Suprapubic skin (tissue), 4 donors: ENCODE data around the gene ACAA2. TPM values are rescaled to one million over a fixed set of nuclear protein-coding genes. Genes with fewer than 3 reads are reported as not detected.

Experiments
- DNase-seq, 2 donors: peaks; one replicate each; pipeline ENCODE4 v3.0.0-alpha.2; 2019; ENCODE audit warnings: low spot score in 2 of 2
- H3K27ac ChIP-seq: fragments of 200-600 bp; sonication (generic); one replicate; pipeline ENCODE4 v1.5.1; 2019
- H3K27me3 ChIP-seq: fragments of 200-600 bp; sonication (generic); one replicate; pipeline ENCODE4 v1.5.1; 2019
- H3K36me3 ChIP-seq: fragments of 200-600 bp; sonication (generic); one replicate; pipeline ENCODE4 v1.5.1; 2019
- H3K4me1 ChIP-seq: fragments of 200-600 bp; sonication (generic); one replicate; pipeline ENCODE4 v1.5.1; 2019
- H3K4me3 ChIP-seq: fragments of 200-600 bp; sonication (generic); one replicate; pipeline ENCODE4 v1.5.1; 2019; ENCODE audit warnings: mild to moderate bottlenecking
- H3K9me3 ChIP-seq: fragments of 200-600 bp; sonication (generic); one replicate; pipeline ENCODE4 v1.5.1; 2019
- EP300 ChIP-seq: sonication (generic); formaldehyde crosslinking; IDR thresholded peaks from one replicate; pipeline ENCODE4 v1.6.1; 2017; ENCODE audit warnings: antibody characterized with exemption
- POLR2A ChIP-seq, 2 donors: fragments of 450-650 bp; IDR thresholded peaks; one replicate each; pipeline ENCODE4 v1.6.1; 2017; ENCODE audit warnings: antibody characterized with exemption in 2 of 2, mild to moderate bottlenecking in 2 of 2, moderate library complexity in 2 of 2
- POLR2AphosphoS5 ChIP-seq, 3 donors: sonication (generic); formaldehyde crosslinking; IDR thresholded peaks; one replicate each; pipeline ENCODE4 v1.6.1; 2017; ENCODE audit warnings: antibody characterized with exemption in 3 of 3
- WGBS: methylation state at CpG from one replicate; pipeline ENCODE4 v1.1.5; 2018; 5-methylcytosine and 5-hydroxymethylcytosine counted together
- total RNA-seq, 4 donors: library from RNA; depleted of rRNA; stranded (reverse); fragments of >200 nt; gene quantifications; one replicate each; pipeline ENCODE4 v1.1.0, GENCODE V29; 2016
- TF ChIP-seq, protein P1 (sequence below), 2 donors: fragments of 200-600 bp in 1 of 2; fragments of 450-650 bp in 1 of 2; sonication (generic) in 1 of 2; IDR thresholded peaks; one replicate each; pipeline ENCODE4 v1.5.1; 2016 to 2019; ENCODE audit warnings: antibody characterized with exemption in 2 of 2, mild to moderate bottlenecking in 1 of 2, moderate library complexity in 1 of 2

ACAA2 gene
- total RNA-seq, 4 donors from 2014 or later, result 22.0 to 40.6 (median 27.9) TPM

- Histone ChIP-seq H3K36me3 (no peaks in the 10 kb centered on the region), H3K9me3 (no peaks in the 10 kb centered on the region), H3K27ac (no peak overlapping the region), H3K27me3 (no peaks in the 10 kb centered on the region), H3K4me1 (peaks cover 12% of the 10 kb centered on the region), H3K4me3 (no peak overlapping the region)
- TF ChIP-seq POLR2A (IDR thresholded peaks at IDR 0.05) (no peak), POLR2AphosphoS5 (IDR thresholded peaks at IDR 0.05) (no peak), EP300 (no peak)
- TF ChIP-seq, protein P1, sequence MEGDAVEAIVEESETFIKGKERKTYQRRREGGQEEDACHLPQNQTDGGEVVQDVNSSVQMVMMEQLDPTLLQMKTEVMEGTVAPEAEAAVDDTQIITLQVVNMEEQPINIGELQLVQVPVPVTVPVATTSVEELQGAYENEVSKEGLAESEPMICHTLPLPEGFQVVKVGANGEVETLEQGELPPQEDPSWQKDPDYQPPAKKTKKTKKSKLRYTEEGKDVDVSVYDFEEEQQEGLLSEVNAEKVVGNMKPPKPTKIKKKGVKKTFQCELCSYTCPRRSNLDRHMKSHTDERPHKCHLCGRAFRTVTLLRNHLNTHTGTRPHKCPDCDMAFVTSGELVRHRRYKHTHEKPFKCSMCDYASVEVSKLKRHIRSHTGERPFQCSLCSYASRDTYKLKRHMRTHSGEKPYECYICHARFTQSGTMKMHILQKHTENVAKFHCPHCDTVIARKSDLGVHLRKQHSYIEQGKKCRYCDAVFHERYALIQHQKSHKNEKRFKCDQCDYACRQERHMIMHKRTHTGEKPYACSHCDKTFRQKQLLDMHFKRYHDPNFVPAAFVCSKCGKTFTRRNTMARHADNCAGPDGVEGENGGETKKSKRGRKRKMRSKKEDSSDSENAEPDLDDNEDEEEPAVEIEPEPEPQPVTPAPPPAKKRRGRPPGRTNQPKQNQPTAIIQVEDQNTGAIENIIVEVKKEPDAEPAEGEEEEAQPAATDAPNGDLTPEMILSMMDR (IDR thresholded peaks at IDR 0.05), result no peak
- WGBS, result 56% methylated on average over 5 of the region's 5 CpGs
- no peak for DNase-seq
Measured at GRCh38 chr18:49817947-49818346, 4.6 kb upstream of the ACAA2 start.

GRCh38 chr18:49815927-49816326, 2.6 kb upstream of the ACAA2 start:
- TF ChIP-seq EP300 (no peak), POLR2AphosphoS5 (IDR thresholded peaks at IDR 0.05) (no peak), POLR2A (IDR thresholded peaks at IDR 0.05) (no peak)
- TF ChIP-seq, protein P1 (IDR thresholded peaks at IDR 0.05), result no peak
- no peak for DNase-seq
- Histone ChIP-seq H3K36me3 (no peaks in the 10 kb centered on the region), H3K4me1 (peaks cover 31% of the 10 kb centered on the region), H3K27ac (no peak overlapping the region), H3K4me3 (no peak overlapping the region), H3K27me3 (no peaks in the 10 kb centered on the region), H3K9me3 (no peaks in the 10 kb centered on the region)
- 86% methylated on average over 4 of the region's 4 CpGs for WGBS

DNA sequence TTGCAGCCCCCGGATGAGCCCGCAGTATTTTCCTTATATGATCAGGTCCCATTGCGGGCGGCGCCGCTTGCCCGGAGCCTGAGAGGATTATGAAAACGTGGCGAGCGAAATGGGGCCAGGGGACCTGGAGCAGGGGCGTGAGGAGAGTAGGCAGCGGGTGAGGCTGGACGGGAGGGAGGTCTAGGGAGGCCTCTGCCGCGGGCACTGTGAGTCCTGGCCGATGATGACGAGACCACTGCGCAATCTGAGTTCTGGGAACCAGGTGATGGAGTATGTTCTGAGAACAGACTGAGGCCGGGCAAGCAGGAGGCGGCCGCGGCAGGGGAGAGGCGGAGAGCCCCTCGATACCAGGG, 790 bp upstream of the ACAA2 start:
- H3K36me3 ChIP-seq, result no peaks in the 10 kb centered on the region
- peak; percentile 86 to 89 for DNase-seq
- H3K4me1 ChIP-seq, result peaks cover 31% of the 10 kb centered on the region
- TF ChIP-seq EP300, result no peak
- H3K27me3 ChIP-seq, result no peaks in the 10 kb centered on the region
- H3K9me3 ChIP-seq, result no peaks in the 10 kb centered on the region
- H3K27ac ChIP-seq, result peak overlapping the region; percentile 92
- WGBS, result under 1% methylated on average over 23 of the region's 24 CpGs
- H3K4me3 ChIP-seq, result peak overlapping the region; percentile 65

- Histone ChIP-seq H3K9me3 (no peaks in the 10 kb centered on the region), H3K27ac (peak overlapping the region; percentile 92), H3K4me1 (peaks cover 31% of the 10 kb centered on the region), H3K27me3 (no peaks in the 10 kb centered on the region), H3K36me3 (no peaks in the 10 kb centered on the region), H3K4me3 (peak overlapping the region; percentile 65)
- DNase-seq, result peak in 1 of 2 donors; percentile 67
- 23% methylated on average over 17 of the region's 17 CpGs for WGBS
- no peak for TF ChIP-seq EP300
- no peak for TF ChIP-seq POLR2AphosphoS5 (IDR thresholded peaks at IDR 0.05)
- no peak for TF ChIP-seq POLR2A (IDR thresholded peaks at IDR 0.05)
- TF ChIP-seq, protein P1 (IDR thresholded peaks at IDR 0.05), result no peak
Measured at GRCh38 chr18:49813069-49813318, 339 bp downstream of the ACAA2 start.

- 61% methylated on average over 13 of the region's 13 CpGs for WGBS
- peak overlapping the region; percentile 65 for H3K4me3 ChIP-seq
- H3K4me1 ChIP-seq, result peaks cover 31% of the 10 kb centered on the region
- H3K9me3 ChIP-seq, result no peaks in the 10 kb centered on the region
- H3K36me3 ChIP-seq, result no peaks in the 10 kb centered on the region
- no peak for DNase-seq
- no peaks in the 10 kb centered on the region for H3K27me3 ChIP-seq
- H3K27ac ChIP-seq, result peak overlapping the region; percentile 92
- TF ChIP-seq POLR2A (IDR thresholded peaks at IDR 0.05) (no peak), EP300 (no peak), POLR2AphosphoS5 (IDR thresholded peaks at IDR 0.05) (no peak)
- TF ChIP-seq, protein P1 (IDR thresholded peaks at IDR 0.05), result no peak
Measured at GRCh38 chr18:49812286-49813068, 856 bp downstream of the ACAA2 start.
